ENCODE results near the gene CSRP2.
A peak's percentile ranks its signal among the peaks of the same experiment; 100 is the strongest.

The CSRP2 gene

DNA sequence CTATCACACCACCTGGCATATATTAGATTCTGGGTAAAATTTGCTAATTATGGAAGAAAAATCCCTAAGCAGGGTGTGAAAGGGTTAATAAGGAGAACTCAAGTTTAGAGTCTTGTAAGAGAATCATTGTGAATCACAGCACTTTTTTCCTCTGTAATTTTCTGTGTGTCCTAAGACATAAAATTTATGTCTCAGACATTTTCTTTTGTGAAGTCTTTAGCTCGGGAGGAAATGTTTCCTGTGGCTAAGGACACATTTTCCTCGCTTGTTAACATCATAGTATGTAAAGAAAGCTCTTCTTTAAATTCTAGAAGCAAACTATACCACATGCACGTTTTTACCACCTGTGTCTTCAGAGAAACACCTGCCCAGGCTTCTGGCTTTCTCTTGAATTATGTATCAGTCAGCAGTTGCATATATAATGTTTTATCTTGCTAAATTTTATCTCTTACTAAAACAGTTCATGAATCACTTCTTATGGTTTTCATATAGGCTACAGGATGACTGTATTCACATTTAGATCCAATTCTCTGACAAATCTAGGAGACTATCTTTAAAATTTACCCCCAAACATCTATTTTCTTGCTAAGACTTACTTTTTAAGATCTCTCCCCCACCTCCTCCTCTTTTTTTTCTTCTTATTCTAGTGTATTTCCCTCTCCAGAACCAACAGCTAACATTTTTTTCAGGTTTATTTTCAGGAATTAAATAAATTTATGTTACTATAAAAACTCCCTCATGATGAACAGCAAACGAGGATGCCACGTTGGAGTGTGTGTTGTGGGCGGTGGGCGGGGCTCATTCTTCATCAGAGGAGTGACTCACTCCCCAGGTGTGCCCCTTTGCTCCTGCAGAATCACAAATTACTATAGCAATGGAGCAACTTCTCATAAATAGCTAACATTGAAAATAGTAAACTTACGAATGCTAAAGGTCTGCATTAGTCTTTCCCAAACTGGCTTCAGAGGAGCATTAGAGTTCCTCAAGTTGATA is 11.6 kb upstream of the CSRP2 start:
- Histone ChIP-seq H3K4me3 (ENCODE audit: low read depth, low read length) (no peak overlapping the region), H3K36me3 (ENCODE audit: control insufficient read depth, insufficient read depth, low read length) (no peaks in the 10 kb centered on the region), H3K9ac (ENCODE audit: low read length) (no peak overlapping the region), H3K4me1 (ENCODE audit: control insufficient read depth, insufficient read depth, low read length) (peaks cover 8% of the 10 kb centered on the region; the same call in 1 of the 2 replicates), H3K27me3 (ENCODE audit: control insufficient read depth, insufficient read depth, low read length) (no peaks in the 10 kb centered on the region), H3K9me3 (ENCODE audit: control insufficient read depth, insufficient read depth, low read depth, low read length) (peaks cover 6% of the 10 kb centered on the region; the same call in 1 of the 2 replicates), H3K27ac (ENCODE audit: low read depth, low read length) (no peak overlapping the region)

DNA sequence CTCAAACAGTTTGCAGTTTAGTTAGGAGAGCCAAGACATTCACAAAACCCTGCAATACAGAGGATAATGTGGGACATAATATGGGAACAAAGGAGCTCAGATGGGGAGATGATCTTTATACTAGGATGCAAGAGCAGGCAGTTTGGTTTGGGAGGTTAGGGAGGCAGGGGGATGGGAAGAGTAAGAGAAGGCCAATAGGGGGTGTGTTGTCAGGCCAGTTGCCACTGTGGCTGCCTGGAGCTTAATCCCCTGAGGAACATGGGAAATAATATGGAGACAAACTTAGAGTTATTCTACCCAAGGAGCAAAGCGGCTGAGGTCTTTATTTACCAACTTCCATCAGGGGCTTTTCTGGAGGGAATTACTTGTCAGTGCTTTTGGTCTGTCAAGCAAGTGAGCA is 10.0 kb upstream of the CSRP2 start:
- Histone ChIP-seq H3K27ac (ENCODE audit: low read depth, low read length) (no peak overlapping the region), H3K9me3 (ENCODE audit: control insufficient read depth, insufficient read depth, low read depth, low read length) (no peaks in the 10 kb centered on the region), H3K4me3 (ENCODE audit: low read depth, low read length) (no peak overlapping the region), H3K4me1 (ENCODE audit: control insufficient read depth, insufficient read depth, low read length) (peaks cover 8% of the 10 kb centered on the region; the same call in 1 of the 2 replicates), H3K36me3 (ENCODE audit: control insufficient read depth, insufficient read depth, low read length) (no peaks in the 10 kb centered on the region), H3K9ac (ENCODE audit: low read length) (no peak overlapping the region), H3K27me3 (ENCODE audit: control insufficient read depth, insufficient read depth, low read length) (no peaks in the 10 kb centered on the region)

DNA sequence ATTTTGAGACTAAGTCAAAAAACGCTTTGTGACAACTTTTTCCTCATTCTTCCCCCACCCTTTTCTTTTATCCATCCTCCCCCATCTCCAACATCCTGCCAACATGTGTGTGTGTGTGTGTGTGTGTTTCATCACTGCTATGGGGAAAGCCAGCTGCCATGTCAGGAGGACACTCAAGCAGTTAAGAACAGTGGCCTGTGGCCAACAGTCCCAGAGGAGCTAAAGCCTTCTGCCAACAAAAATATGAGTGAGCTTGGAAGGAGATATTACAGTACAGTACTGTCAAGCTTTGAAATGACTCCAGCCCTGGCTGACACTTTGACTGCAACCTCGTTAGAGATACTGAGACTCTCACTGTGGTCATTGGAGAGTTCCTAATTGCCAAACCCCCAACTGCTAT is 5.0 kb upstream of the CSRP2 start:
- no peak overlapping the region for H3K9ac ChIP-seq (ENCODE audit: low read length)
- H3K36me3 ChIP-seq (ENCODE audit: control insufficient read depth, insufficient read depth, low read length): no peaks in the 10 kb centered on the region
- no peaks in the 10 kb centered on the region for H3K27me3 ChIP-seq (ENCODE audit: control insufficient read depth, insufficient read depth, low read length)
- H3K4me1 ChIP-seq (ENCODE audit: control insufficient read depth, insufficient read depth, low read length): peaks cover 6% of the 10 kb centered on the region; the same call in 1 of the 2 replicates
- H3K4me3 ChIP-seq (ENCODE audit: low read depth, low read length): no peak overlapping the region
- no peak overlapping the region for H3K27ac ChIP-seq (ENCODE audit: low read depth, low read length)
- no peaks in the 10 kb centered on the region for H3K9me3 ChIP-seq (ENCODE audit: control insufficient read depth, insufficient read depth, low read depth, low read length)

DNA sequence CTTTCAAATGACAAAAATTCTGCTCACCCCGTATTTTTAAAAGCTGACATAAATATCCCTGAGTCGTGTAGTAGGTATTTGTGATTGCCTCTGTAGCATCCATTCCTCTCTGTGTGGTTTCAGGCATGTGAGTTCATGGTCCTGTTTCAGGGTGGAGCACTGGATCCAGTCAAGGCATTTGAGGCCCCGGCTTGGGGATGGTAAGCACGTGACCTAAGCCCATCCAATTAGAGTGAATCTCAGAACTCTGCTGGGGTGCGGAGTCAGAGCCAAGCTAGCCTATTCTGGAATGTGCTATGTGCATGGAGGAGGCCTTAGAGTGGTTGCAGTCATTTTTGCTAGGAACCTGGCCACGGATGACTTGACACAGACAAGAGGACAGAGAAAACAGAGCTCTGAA is 4.3 kb upstream of the CSRP2 start:
- no peak overlapping the region for H3K27ac ChIP-seq (ENCODE audit: low read depth, low read length)
- peaks cover 6% of the 10 kb centered on the region; the same call in 1 of the 2 replicates for H3K4me1 ChIP-seq (ENCODE audit: control insufficient read depth, insufficient read depth, low read length)
- no peaks in the 10 kb centered on the region for H3K9me3 ChIP-seq (ENCODE audit: control insufficient read depth, insufficient read depth, low read depth, low read length)
- no peak overlapping the region for H3K4me3 ChIP-seq (ENCODE audit: low read depth, low read length)
- no peaks in the 10 kb centered on the region for H3K36me3 ChIP-seq (ENCODE audit: control insufficient read depth, insufficient read depth, low read length)
- no peaks in the 10 kb centered on the region for H3K27me3 ChIP-seq (ENCODE audit: control insufficient read depth, insufficient read depth, low read length)
- no peak overlapping the region for H3K9ac ChIP-seq (ENCODE audit: low read length)

DNA sequence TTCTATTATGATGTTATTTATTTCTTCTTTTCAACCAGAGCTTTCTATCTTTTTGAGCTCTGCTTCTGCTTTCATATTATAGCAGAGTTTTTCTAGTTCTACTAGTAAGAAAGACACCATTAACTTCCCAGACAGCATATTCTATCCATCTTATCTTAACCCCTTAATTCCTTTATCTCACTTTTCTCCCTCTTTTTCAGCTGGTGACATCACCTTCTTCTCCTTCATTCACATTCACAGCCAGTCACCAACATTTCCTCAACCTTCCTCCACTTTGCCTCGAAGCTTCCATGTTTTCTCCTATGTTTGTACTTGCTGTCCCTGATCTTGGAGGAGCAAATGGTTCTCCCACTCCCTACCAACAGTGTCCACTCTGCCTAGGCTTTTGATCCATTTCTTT is 3.5 kb upstream of the CSRP2 start:
- no peak overlapping the region for H3K27ac ChIP-seq (ENCODE audit: low read depth, low read length)
- H3K9ac ChIP-seq (ENCODE audit: low read length): no peak overlapping the region
- no peak overlapping the region for H3K4me3 ChIP-seq (ENCODE audit: low read depth, low read length)
- no peaks in the 10 kb centered on the region for H3K9me3 ChIP-seq (ENCODE audit: control insufficient read depth, insufficient read depth, low read depth, low read length)
- H3K36me3 ChIP-seq (ENCODE audit: control insufficient read depth, insufficient read depth, low read length): no peaks in the 10 kb centered on the region
- no peaks in the 10 kb centered on the region for H3K27me3 ChIP-seq (ENCODE audit: control insufficient read depth, insufficient read depth, low read length)
- H3K4me1 ChIP-seq (ENCODE audit: control insufficient read depth, insufficient read depth, low read length): peaks cover 8% of the 10 kb centered on the region

DNA sequence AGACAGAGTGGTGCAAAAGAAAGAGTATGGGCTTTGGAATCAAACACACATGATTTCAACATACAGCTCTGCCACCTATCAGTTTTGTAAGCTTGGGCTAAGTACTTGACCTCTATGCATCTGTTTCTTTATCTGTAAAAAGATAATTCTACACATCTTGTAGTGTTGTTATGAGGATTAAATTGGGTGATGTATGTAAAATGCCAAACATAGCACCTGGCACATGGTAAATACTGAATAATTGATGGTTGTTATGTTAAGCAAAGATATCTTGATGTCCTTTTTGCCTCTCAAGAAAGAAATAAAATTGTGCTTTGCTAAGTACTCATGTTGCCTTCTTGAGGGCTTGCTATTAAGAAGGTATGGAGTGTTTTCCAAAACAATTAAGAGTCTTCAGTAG is 2.3 kb upstream of the CSRP2 start:
- Histone ChIP-seq H3K9me3 (ENCODE audit: control insufficient read depth, insufficient read depth, low read depth, low read length) (no peaks in the 10 kb centered on the region), H3K4me1 (ENCODE audit: control insufficient read depth, insufficient read depth, low read length) (peaks cover 15% of the 10 kb centered on the region), H3K27me3 (ENCODE audit: control insufficient read depth, insufficient read depth, low read length) (no peaks in the 10 kb centered on the region)

DNA sequence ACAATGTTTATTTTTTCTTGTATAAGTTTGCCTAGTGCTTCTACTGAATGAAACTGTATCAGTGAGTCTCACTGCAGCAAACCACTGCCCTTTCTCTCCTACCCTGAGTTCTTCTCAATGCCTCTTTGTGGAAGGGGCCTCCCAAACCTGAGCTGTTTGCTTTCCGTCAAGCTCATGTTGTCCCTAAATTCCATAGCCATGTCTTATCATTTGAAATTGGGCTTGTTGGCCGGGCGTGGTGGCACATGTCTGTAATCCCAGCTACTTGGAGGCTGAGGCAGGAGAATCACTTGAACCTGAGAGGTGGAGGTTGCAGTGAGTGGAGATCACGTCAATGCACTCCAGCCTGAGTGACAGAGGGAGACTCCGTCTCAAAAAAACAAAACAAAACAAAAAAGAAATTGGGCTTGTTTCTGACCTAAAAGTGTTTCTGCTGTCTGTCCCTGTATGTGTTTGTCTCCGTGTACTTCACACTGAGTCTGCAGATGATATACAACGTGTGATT is 1.8 kb upstream of the CSRP2 start:
- Histone ChIP-seq H3K36me3 (ENCODE audit: control insufficient read depth, insufficient read depth, low read length) (no peaks in the 10 kb centered on the region), H3K27ac (ENCODE audit: low read depth, low read length) (no peak overlapping the region), H3K9ac (ENCODE audit: low read length) (no peak overlapping the region), H3K4me1 (ENCODE audit: control insufficient read depth, insufficient read depth, low read length) (peaks cover 15% of the 10 kb centered on the region), H3K9me3 (ENCODE audit: control insufficient read depth, insufficient read depth, low read depth, low read length) (no peaks in the 10 kb centered on the region), H3K4me3 (ENCODE audit: low read depth, low read length) (no peak overlapping the region), H3K27me3 (ENCODE audit: control insufficient read depth, insufficient read depth, low read length) (no peaks in the 10 kb centered on the region)

More for the DNA sequence above, 2.3 kb upstream of the CSRP2 start:
- Histone ChIP-seq H3K4me3 (ENCODE audit: low read depth, low read length) (no peak overlapping the region), H3K27ac (ENCODE audit: low read depth, low read length) (no peak overlapping the region), H3K36me3 (ENCODE audit: control insufficient read depth, insufficient read depth, low read length) (no peaks in the 10 kb centered on the region), H3K9ac (ENCODE audit: low read length) (no peak overlapping the region)

DNA sequence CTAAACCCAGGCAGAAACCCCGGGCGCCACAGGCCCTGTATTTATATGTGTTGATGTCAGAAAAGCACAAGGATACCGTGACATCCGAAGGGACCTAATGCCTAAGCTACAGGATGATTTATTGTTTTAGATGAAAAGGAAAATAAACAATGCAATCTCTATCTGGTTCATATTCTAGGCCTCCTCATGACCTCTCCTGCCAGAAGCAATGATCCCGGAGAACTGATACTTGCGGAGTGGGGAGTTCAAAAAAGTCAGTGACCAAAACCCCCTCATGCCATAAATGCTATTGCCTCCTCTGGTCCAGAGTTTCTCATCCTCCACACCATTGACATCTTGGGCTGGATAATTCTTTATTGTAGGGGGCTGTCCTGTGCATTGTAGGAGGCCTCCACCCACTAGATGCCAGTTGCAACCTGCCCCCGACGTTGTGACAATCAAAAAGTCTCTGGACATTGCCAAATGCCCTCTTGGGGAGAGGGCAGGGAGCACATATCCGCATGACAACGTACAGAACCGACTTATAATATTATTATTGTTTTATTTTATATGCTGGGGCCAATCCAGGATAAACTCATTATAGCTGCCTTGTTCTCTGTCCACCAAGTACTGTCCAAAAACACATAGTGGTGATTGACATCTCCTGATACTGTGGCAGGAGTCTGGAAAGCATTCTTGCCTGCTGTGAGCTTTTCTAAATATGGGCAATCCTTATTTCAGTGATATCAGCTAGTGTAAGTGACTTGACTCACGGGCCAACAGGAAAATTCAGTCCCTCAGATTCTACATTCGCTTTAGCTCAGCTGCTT is 1.1 kb upstream of the CSRP2 start:
- Histone ChIP-seq H3K4me1 (ENCODE audit: control insufficient read depth, insufficient read depth, low read length) (peaks cover 20% of the 10 kb centered on the region), H3K36me3 (ENCODE audit: control insufficient read depth, insufficient read depth, low read length) (no peaks in the 10 kb centered on the region), H3K27me3 (ENCODE audit: control insufficient read depth, insufficient read depth, low read length) (no peaks in the 10 kb centered on the region), H3K9me3 (ENCODE audit: control insufficient read depth, insufficient read depth, low read depth, low read length) (no peaks in the 10 kb centered on the region), H3K4me3 (ENCODE audit: low read depth, low read length) (peak overlapping the region; percentile 77), H3K9ac (ENCODE audit: low read length) (peak overlapping the region; percentile 91), H3K27ac (ENCODE audit: low read depth, low read length) (no peak overlapping the region)

DNA sequence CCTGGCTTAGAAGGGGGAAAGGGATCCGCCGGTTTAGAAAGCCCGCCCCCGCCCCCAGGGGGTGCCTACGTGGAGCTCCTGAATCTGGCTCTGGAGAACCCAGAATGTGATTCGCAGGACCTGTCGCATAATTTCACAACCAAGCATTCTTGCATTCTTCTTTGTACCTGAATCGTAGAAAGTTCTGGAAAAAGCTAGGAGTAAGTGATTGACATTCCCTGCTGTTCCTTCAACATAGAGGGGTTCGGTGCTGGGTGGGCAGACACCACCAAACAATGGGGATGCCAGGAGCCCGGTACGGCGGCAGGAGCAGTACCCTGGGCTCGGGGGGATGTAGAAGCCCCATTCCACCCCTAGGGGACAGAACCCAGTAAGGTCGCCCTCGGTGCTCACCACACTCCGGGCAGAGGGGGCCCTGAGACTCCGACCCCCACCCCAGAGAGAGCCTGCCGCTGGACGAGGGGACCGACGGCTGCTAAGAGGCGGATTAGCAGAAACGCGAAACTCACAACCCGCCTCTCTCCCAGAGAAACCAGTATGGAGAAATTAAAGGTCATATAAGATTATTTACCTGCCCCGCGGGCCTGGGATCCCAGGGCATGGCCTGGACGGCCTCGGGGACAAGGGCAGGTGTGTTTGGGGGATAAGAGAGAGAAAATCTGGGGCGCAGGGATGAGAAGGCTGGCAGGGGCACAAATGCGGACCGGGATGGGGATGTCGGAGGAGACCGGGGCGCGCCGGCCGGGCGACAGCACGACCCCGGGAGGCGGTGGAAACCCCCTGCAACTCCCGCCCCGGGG is 520 bp downstream of the CSRP2 start:
- H3K9me3 ChIP-seq (ENCODE audit: control insufficient read depth, insufficient read depth, low read depth, low read length): no peaks in the 10 kb centered on the region
- H3K4me3 ChIP-seq (ENCODE audit: low read depth, low read length): peak overlapping the region; percentile 77
- no peaks in the 10 kb centered on the region for H3K27me3 ChIP-seq (ENCODE audit: control insufficient read depth, insufficient read depth, low read length)
- H3K4me1 ChIP-seq (ENCODE audit: control insufficient read depth, insufficient read depth, low read length): peaks cover 30% of the 10 kb centered on the region
- H3K27ac ChIP-seq (ENCODE audit: low read depth, low read length): peak overlapping the region; percentile 73
- H3K9ac ChIP-seq (ENCODE audit: low read length): peak overlapping the region; percentile 79
- H3K36me3 ChIP-seq (ENCODE audit: control insufficient read depth, insufficient read depth, low read length): no peaks in the 10 kb centered on the region

DNA sequence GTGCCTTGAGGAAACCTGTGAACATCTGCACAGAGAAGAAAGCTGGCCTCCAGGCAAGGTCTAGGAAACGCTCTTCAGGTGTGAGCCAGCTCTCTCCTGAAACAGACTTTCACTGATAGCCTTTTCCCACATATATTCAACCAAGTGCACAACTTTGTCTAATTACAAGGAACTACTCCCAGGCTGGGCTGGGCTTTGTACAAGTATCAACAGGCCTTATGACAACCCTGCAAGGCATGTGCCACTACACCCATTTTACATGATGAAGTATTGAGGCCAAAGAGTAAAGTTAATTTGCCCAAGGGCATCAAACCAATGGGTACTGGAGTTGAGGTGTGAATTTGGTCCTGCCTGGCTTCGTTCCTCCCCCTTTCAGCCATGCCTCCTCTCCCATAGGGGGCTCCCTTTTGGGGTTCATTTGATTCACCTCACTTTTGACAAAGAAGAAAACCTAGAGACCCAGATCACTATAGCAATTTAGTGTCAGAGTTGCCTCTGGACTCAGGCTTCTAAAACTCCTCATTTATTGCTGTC is 2.1 kb downstream of the CSRP2 start:
- Histone ChIP-seq H3K27me3 (ENCODE audit: control insufficient read depth, insufficient read depth, low read length) (no peaks in the 10 kb centered on the region), H3K9ac (ENCODE audit: low read length) (no peak overlapping the region), H3K36me3 (ENCODE audit: control insufficient read depth, insufficient read depth, low read length) (no peaks in the 10 kb centered on the region), H3K9me3 (ENCODE audit: control insufficient read depth, insufficient read depth, low read depth, low read length) (no peaks in the 10 kb centered on the region), H3K4me3 (ENCODE audit: low read depth, low read length) (peak overlapping the region; percentile 77; the same call in 1 of the 2 replicates), H3K4me1 (ENCODE audit: control insufficient read depth, insufficient read depth, low read length) (peaks cover 40% of the 10 kb centered on the region), H3K27ac (ENCODE audit: low read depth, low read length) (no peak overlapping the region)
